Measurements from ENCODE around the gene FGD4. TPM values are rescaled to one million over a fixed set of nuclear protein-coding genes. Genes with fewer than 3 reads are reported as not detected.

Gene FGD4
- total and polyA plus RNA-seq, 5 donors from 2014 or later, result 0.02 to 0.67 TPM; not detected in 3

GRCh38 chr12:32661706-32662105 is 262.3 kb downstream of the FGD4 start:
- H3K4me1 ChIP-seq (ENCODE audit: control insufficient read depth, insufficient read depth, low read length, poor library complexity, severe bottlenecking), result no peaks in the 10 kb centered on the region

GRCh38 chr12:32662665-32663064 is 263.3 kb downstream of the FGD4 start:
- no peaks in the 10 kb centered on the region for H3K36me3 Mint-ChIP-seq
- peaks cover 5% of the 10 kb centered on the region for H3K27me3 Mint-ChIP-seq
- no peak overlapping the region for H3K27ac ChIP-seq (ENCODE audit: insufficient read depth, low read length, poor library complexity, severe bottlenecking)
- no peak for DNase-seq
- no peak overlapping the region for H3K4me3 ChIP-seq (ENCODE audit: low read depth, low read length)
- H3K9me3 ChIP-seq (ENCODE audit: control insufficient read depth in 2 of 2, low read length in 2 of 2), result no peaks in the 10 kb centered on the region
- ATAC-seq (ENCODE audit: low read depth in 2 of 2), result no peak
- no peaks in the 10 kb centered on the region for H3K27me3 ChIP-seq (ENCODE audit: control insufficient read depth, insufficient read depth, low read length)
- H3K4me1 ChIP-seq (ENCODE audit: control insufficient read depth, insufficient read depth, low read length, poor library complexity, severe bottlenecking), result no peaks in the 10 kb centered on the region
- H3K9me3 Mint-ChIP-seq, result no peaks in the 10 kb centered on the region
- H3K4me3 Mint-ChIP-seq, result no peak overlapping the region
- H3K36me3 ChIP-seq (ENCODE audit: control insufficient read depth, insufficient read depth, low read length), result no peaks in the 10 kb centered on the region
- no peak overlapping the region for H3K27ac Mint-ChIP-seq
- H3K4me1 Mint-ChIP-seq, result no peaks in the 10 kb centered on the region

More at GRCh38 chr12:32661706-32662105, 262.3 kb downstream of the FGD4 start:
- no peaks in the 10 kb centered on the region for H3K4me1 Mint-ChIP-seq
- Histone ChIP-seq H3K36me3 (ENCODE audit: control insufficient read depth, insufficient read depth, low read length) (no peaks in the 10 kb centered on the region), H3K9me3 (ENCODE audit: control insufficient read depth in 2 of 2, low read length in 2 of 2) (no peaks in the 10 kb centered on the region), H3K27ac (ENCODE audit: insufficient read depth, low read length, poor library complexity, severe bottlenecking) (no peak overlapping the region), H3K4me3 (ENCODE audit: low read depth, low read length) (no peak overlapping the region), H3K27me3 (ENCODE audit: control insufficient read depth, insufficient read depth, low read length) (no peaks in the 10 kb centered on the region)
- no peak overlapping the region for H3K4me3 Mint-ChIP-seq
- no peak overlapping the region for H3K27ac Mint-ChIP-seq
- H3K27me3 Mint-ChIP-seq, result peaks cover 5% of the 10 kb centered on the region
- DNase-seq (no peak), ATAC-seq (ENCODE audit: low read depth in 2 of 2) (no peak)
- no peaks in the 10 kb centered on the region for H3K36me3 Mint-ChIP-seq
- H3K9me3 Mint-ChIP-seq, result no peaks in the 10 kb centered on the region

GRCh38 chr12:32666018-32666417 is 266.7 kb downstream of the FGD4 start:
- Mint-ChIP-seq H3K36me3 (no peaks in the 10 kb centered on the region), H3K27ac (no peak overlapping the region)
- no peak overlapping the region for H3K4me3 ChIP-seq (ENCODE audit: low read depth, low read length)

GRCh38 chr12:32669584-32669983 is 270.2 kb downstream of the FGD4 start:
- H3K36me3 ChIP-seq (ENCODE audit: control insufficient read depth, insufficient read depth, low read length), result no peaks in the 10 kb centered on the region
- peaks cover 13% of the 10 kb centered on the region for H3K27me3 Mint-ChIP-seq
- no peak overlapping the region for H3K4me3 ChIP-seq (ENCODE audit: low read depth, low read length)
- peaks cover 0 to 14% (median 0%) of the 10 kb centered on the region in 7 donors for H3K9me3 Mint-ChIP-seq
- H3K9me3 ChIP-seq (ENCODE audit: control insufficient read depth in 2 of 2, low read length in 2 of 2), result peaks cover 3 to 12% of the 10 kb centered on the region in 2 experiments
- no peaks in the 10 kb centered on the region for H3K27me3 ChIP-seq (ENCODE audit: control insufficient read depth, insufficient read depth, low read length)
- H3K27ac ChIP-seq (ENCODE audit: insufficient read depth, low read length, poor library complexity, severe bottlenecking), result no peak overlapping the region
- ATAC-seq (ENCODE audit: low read depth in 2 of 2), result no peak
- H3K4me1 ChIP-seq (ENCODE audit: control insufficient read depth, insufficient read depth, low read length, poor library complexity, severe bottlenecking), result no peaks in the 10 kb centered on the region
- no peaks in the 10 kb centered on the region for H3K36me3 Mint-ChIP-seq
- no peak overlapping the region for H3K4me3 Mint-ChIP-seq
- no peak for DNase-seq
- no peak overlapping the region for H3K27ac Mint-ChIP-seq
- H3K4me1 Mint-ChIP-seq, result no peaks in the 10 kb centered on the region

More at GRCh38 chr12:32666018-32666417, 266.7 kb downstream of the FGD4 start:
- Histone ChIP-seq H3K9me3 (ENCODE audit: control insufficient read depth in 2 of 2, low read length in 2 of 2) (peaks cover 3 to 12% of the 10 kb centered on the region in 2 experiments), H3K27ac (ENCODE audit: insufficient read depth, low read length, poor library complexity, severe bottlenecking) (no peak overlapping the region), H3K36me3 (ENCODE audit: control insufficient read depth, insufficient read depth, low read length) (no peaks in the 10 kb centered on the region), H3K27me3 (ENCODE audit: control insufficient read depth, insufficient read depth, low read length) (no peaks in the 10 kb centered on the region), H3K4me1 (ENCODE audit: control insufficient read depth, insufficient read depth, low read length, poor library complexity, severe bottlenecking) (no peaks in the 10 kb centered on the region)
- Mint-ChIP-seq H3K4me1 (no peaks in the 10 kb centered on the region), H3K9me3 (peaks cover 0 to 14% (median 0%) of the 10 kb centered on the region in 7 donors), H3K4me3 (peak overlapping the region in 1 of 4 donors; percentile 61), H3K27me3 (peaks cover 11% of the 10 kb centered on the region)
- ATAC-seq (ENCODE audit: low read depth in 2 of 2), result no peak
- DNase-seq, result no peak

GRCh38 chr12:32671930-32672780 is 272.8 kb downstream of the FGD4 start:
- Mint-ChIP-seq H3K9me3 (peaks cover 0 to 14% (median 0%) of the 10 kb centered on the region in 7 donors), H3K4me3 (no peak overlapping the region)
- peak in 1 of 3 donors; percentile 59 for DNase-seq

GRCh38 chr12:32679091-32679919 is 279.9 kb downstream of the FGD4 start, which contains the start of gene DNM1L:
Gene DNM1L, plus strand, starts transcription at chr12:32679301. Its CDS starts 63 bp downstream, at chr12:32679364.
- Histone ChIP-seq H3K4me3 (ENCODE audit: low read depth, low read length) (peak within 1 kb of the TSS; percentile 88), H3K27ac (ENCODE audit: insufficient read depth, low read length, poor library complexity, severe bottlenecking) (peak within 1 kb of the TSS; percentile 86), H3K27me3 (ENCODE audit: control insufficient read depth, insufficient read depth, low read length) (no peaks in the 10 kb centered on the region), H3K9me3 (ENCODE audit: control insufficient read depth in 2 of 2, low read length in 2 of 2) (no peaks in the 10 kb centered on the region), H3K4me1 (ENCODE audit: control insufficient read depth, insufficient read depth, low read length, poor library complexity, severe bottlenecking) (peaks cover 14% of the 10 kb centered on the region), H3K36me3 (ENCODE audit: control insufficient read depth, insufficient read depth, low read length) (no peaks in the 10 kb centered on the region)
- DNase-seq (peak; percentile 90 to 95 (median 91)), ATAC-seq (ENCODE audit: low read depth in 2 of 2) (peak; percentile 99 to 100)
- Mint-ChIP-seq H3K27me3 (no peaks in the 10 kb centered on the region), H3K4me3 (peak within 1 kb of the TSS; percentile 89 to 99 (median 95)), H3K27ac (peak within 1 kb of the TSS; percentile 83 to 91 (median 85)), H3K4me1 (peaks cover 20 to 37% (median 25%) of the 10 kb centered on the region in 4 donors), H3K36me3 (no peaks in the 10 kb centered on the region), H3K9me3 (no peaks in the 10 kb centered on the region)

More at GRCh38 chr12:32671930-32672780, 272.8 kb downstream of the FGD4 start:
- Histone ChIP-seq H3K4me3 (ENCODE audit: low read depth, low read length) (no peak overlapping the region), H3K4me1 (ENCODE audit: control insufficient read depth, insufficient read depth, low read length, poor library complexity, severe bottlenecking) (no peaks in the 10 kb centered on the region), H3K27me3 (ENCODE audit: control insufficient read depth, insufficient read depth, low read length) (no peaks in the 10 kb centered on the region), H3K27ac (ENCODE audit: insufficient read depth, low read length, poor library complexity, severe bottlenecking) (no peak overlapping the region), H3K9me3 (ENCODE audit: control insufficient read depth in 2 of 2, low read length in 2 of 2) (peaks cover 3 to 12% of the 10 kb centered on the region in 2 experiments), H3K36me3 (ENCODE audit: control insufficient read depth, insufficient read depth, low read length) (no peaks in the 10 kb centered on the region)
- H3K4me1 Mint-ChIP-seq, result no peaks in the 10 kb centered on the region
- no peaks in the 10 kb centered on the region for H3K36me3 Mint-ChIP-seq
- H3K27ac Mint-ChIP-seq, result no peak overlapping the region
- peaks cover 13% of the 10 kb centered on the region for H3K27me3 Mint-ChIP-seq
- ATAC-seq (ENCODE audit: low read depth in 2 of 2), result no peak

- no peaks in the 10 kb centered on the region for H3K9me3 Mint-ChIP-seq
- Histone ChIP-seq H3K27me3 (ENCODE audit: control insufficient read depth, insufficient read depth, low read length) (no peaks in the 10 kb centered on the region), H3K9me3 (ENCODE audit: control insufficient read depth in 2 of 2, low read length in 2 of 2) (no peaks in the 10 kb centered on the region), H3K4me3 (ENCODE audit: low read depth, low read length) (peak overlapping the region; percentile 88), H3K36me3 (ENCODE audit: control insufficient read depth, insufficient read depth, low read length) (no peaks in the 10 kb centered on the region), H3K4me1 (ENCODE audit: control insufficient read depth, insufficient read depth, low read length, poor library complexity, severe bottlenecking) (peaks cover 14% of the 10 kb centered on the region), H3K27ac (ENCODE audit: insufficient read depth, low read length, poor library complexity, severe bottlenecking) (peak overlapping the region; percentile 86)
- H3K36me3 Mint-ChIP-seq, result peaks cover under 1% of the 10 kb centered on the region
- peak overlapping the region; percentile 54 to 85 (median 60) for H3K27ac Mint-ChIP-seq
- ATAC-seq (ENCODE audit: low read depth in 2 of 2) (no peak), DNase-seq (no peak)
- peak overlapping the region; percentile 89 to 99 (median 95) for H3K4me3 Mint-ChIP-seq
- H3K4me1 Mint-ChIP-seq, result peaks cover 20 to 37% (median 25%) of the 10 kb centered on the region in 4 donors
- no peaks in the 10 kb centered on the region for H3K27me3 Mint-ChIP-seq
Measured at GRCh38 chr12:32679920-32680237, 280.5 kb downstream of the FGD4 start.
